ENCODE measurements around the gene HS1BP3. TPM values are rescaled to one million over a fixed set of nuclear protein-coding genes. Genes with fewer than 3 reads are reported as not detected.

The HS1BP3 gene
- total and polyA plus RNA-seq, 2 of the 4 experiments (the other 2 are of a cell fraction) = 9.0 to 14.8 TPM

- 100% methylated on average over 1 of the region's 2 CpGs; no CpG with 5 or more reads in 1 of the 2 experiments for WGBS, 2 experiments (ENCODE audit: extremely low coverage in 2 of 2, insufficient read length in 1 of 2)
- H4K5ac ChIP-seq (ENCODE audit: low read depth, low read length) = no peak overlapping the region
- H2AFZ ChIP-seq (replicated peaks; ENCODE audit: low read length, poor library complexity) = no peak overlapping the region
- H3K56ac ChIP-seq (ENCODE audit: extremely low read depth, insufficient read depth, low read length) = no peak overlapping the region
- no peak overlapping the region for H2AK5ac ChIP-seq (ENCODE audit: low read depth, low read length)
- H3K4me3 ChIP-seq (ENCODE audit: insufficient read depth, low read depth, low read length) = no peak overlapping the region
- ChIA-PET CTCF (no interaction called here), POLR2A (ENCODE audit: unreplicated experiment) (no interaction called here)
- ATAC-seq (ENCODE audit: low read depth) (no peak), DNase-seq (no peak)
- no peak for TF ChIP-seq MXI1 (IDR thresholded peaks at IDR 0.05; ENCODE audit: borderline replicate concordance, low read depth, low read length)
- no peak for TF ChIP-seq RAD21 (IDR thresholded peaks at IDR 0.05; ENCODE audit: low read length)
- H3K9ac ChIP-seq (ENCODE audit: low read depth, low read length) = no peak overlapping the region
- BruUV-seq (replicated peaks) = no TSS peak
- peaks cover 13% of the 10 kb centered on the region for H3K4me1 ChIP-seq (ENCODE audit: control insufficient read depth, insufficient read depth, low read length)
- H3K23ac ChIP-seq (ENCODE audit: low read depth, low read length) = no peak overlapping the region
- in situ Hi-C loops (cut with MboI; ENCODE audit: low sequenced_read_pairs) (no loop called here), dilution Hi-C loops (cut with HindIII; ENCODE audit: low sequenced_read_pairs, unreplicated experiment) (no loop called here), intact Hi-C loops (cut with micrococcal nuclease) (no loop called here)
- H4K91ac ChIP-seq (ENCODE audit: insufficient read depth, low read depth, low read length) = no peak overlapping the region
- H2AK9ac ChIP-seq (replicated peaks; ENCODE audit: low read depth, low read length, poor library complexity) = no peak overlapping the region
- H3K4me2 ChIP-seq (ENCODE audit: low read depth, low read length) = no peak overlapping the region
- no peaks in the 10 kb centered on the region for H4K20me1 ChIP-seq (ENCODE audit: insufficient read depth, low read length)
- H3K9me1 ChIP-seq (ENCODE audit: insufficient read depth, low read length) = peaks cover 15% of the 10 kb centered on the region
- peaks cover 0 to 7% of the 10 kb centered on the region in 2 experiments; a peak in 1 of 4 replicates for H3K79me1 ChIP-seq (ENCODE audit: low read depth in 1 of 2, low read length in 2 of 2)
- H3K4ac ChIP-seq (ENCODE audit: low read depth, low read length) = no peak overlapping the region
- H2BK20ac ChIP-seq (ENCODE audit: low read depth, low read length) = no peak overlapping the region
- H2BK15ac ChIP-seq (ENCODE audit: low read depth, low read length) = no peak overlapping the region
- H3K14ac ChIP-seq (replicated peaks; ENCODE audit: low read depth, low read length) = no peak overlapping the region
- no peak overlapping the region for H2BK5ac ChIP-seq (ENCODE audit: low read depth, low read length, poor library complexity, severe bottlenecking)
- no peaks in the 10 kb centered on the region for H3K9me3 ChIP-seq (ENCODE audit: control insufficient read depth, insufficient read depth, low read length)
- no peak overlapping the region for H4K8ac ChIP-seq (ENCODE audit: low read depth in 2 of 2, low read length in 2 of 2)
- H3K27ac ChIP-seq (ENCODE audit: insufficient read depth, low read length) = no peak overlapping the region
- no peak overlapping the region for H2BK120ac ChIP-seq (ENCODE audit: low read depth, low read length)
- no peaks in the 10 kb centered on the region for H3K27me3 ChIP-seq (ENCODE audit: control insufficient read depth, insufficient read depth, low read length)
- H3K18ac ChIP-seq (ENCODE audit: low read depth, low read length) = no peak overlapping the region
- no peaks in the 10 kb centered on the region for H3K36me3 ChIP-seq (ENCODE audit: control insufficient read depth, insufficient read depth, low read length)
These were observed 43.5 kb downstream of the HS1BP3 start for GRCh38 chr2:20607446-20607845.
